ENCODE data around the gene RHOH.
A peak's percentile ranks its signal among the peaks of the same experiment; 100 is the strongest.

RHOH gene

DNA sequence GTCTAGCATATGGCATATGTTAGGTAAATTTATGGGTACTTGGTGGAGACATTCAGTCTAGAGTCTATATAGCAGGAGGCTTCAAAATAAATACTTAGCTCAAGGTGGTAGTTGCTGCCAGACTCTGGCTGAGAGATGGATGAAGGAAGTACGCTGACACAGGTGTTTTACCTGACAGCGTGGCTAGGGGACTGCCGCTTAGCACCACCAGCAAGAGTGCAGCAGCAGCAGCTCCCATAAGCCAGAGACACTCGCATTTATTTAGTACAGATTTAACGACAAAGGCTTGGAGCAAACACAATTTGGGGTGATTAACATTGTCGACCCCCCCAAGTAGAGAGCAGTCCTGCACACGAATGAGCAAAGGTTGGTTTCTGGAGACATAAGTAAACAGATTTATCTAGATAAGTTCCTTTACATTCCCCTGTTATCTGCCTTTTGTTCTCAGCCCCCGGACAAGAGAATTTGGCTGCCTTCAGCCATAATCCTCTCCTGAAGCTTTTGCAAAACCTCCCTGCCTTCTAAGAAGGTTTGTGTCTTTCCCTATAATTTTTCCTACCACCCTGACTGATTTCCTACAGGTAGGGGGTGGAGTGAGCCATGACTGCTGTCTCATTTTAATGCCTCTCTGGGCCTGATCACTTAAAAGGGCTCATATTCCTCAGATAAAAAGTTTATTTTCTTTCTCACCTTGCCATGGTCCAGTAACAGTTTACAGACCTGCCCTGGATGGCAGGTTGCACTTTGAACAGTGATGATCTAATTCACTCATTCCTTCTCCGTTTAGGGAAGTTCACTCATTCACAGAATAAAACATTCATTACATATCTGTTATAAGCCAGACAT, 64.6 kb downstream of the RHOH start:
- H3K9me3 ChIP-seq (ENCODE audit: severe bottlenecking): no peaks in the 10 kb centered on the region
- ATAC-seq (ENCODE audit: low read depth): no peak
- DNase-seq (ENCODE audit: low spot score): no peak
- H3K4me1 ChIP-seq (ENCODE audit: insufficient read depth, poor library complexity, severe bottlenecking): peaks cover 14% of the 10 kb centered on the region
- H3K27me3 ChIP-seq (ENCODE audit: insufficient read depth, poor library complexity, severe bottlenecking): no peaks in the 10 kb centered on the region
- H3K27ac ChIP-seq (ENCODE audit: poor library complexity, severe bottlenecking): peak overlapping the region; percentile 22
- H3K36me3 ChIP-seq (ENCODE audit: low read depth): no peaks in the 10 kb centered on the region
- TF ChIP-seq CTCF (IDR thresholded peaks at IDR 0.05; ENCODE audit: poor library complexity, severe bottlenecking): no peak
- no peak overlapping the region for H3K4me3 ChIP-seq (ENCODE audit: severe bottlenecking)

- peak overlapping the region; percentile 22 for H3K27ac ChIP-seq (ENCODE audit: poor library complexity, severe bottlenecking)
Observed at GRCh38 chr4:40262077-40262528, 65.3 kb downstream of the RHOH start.

DNA sequence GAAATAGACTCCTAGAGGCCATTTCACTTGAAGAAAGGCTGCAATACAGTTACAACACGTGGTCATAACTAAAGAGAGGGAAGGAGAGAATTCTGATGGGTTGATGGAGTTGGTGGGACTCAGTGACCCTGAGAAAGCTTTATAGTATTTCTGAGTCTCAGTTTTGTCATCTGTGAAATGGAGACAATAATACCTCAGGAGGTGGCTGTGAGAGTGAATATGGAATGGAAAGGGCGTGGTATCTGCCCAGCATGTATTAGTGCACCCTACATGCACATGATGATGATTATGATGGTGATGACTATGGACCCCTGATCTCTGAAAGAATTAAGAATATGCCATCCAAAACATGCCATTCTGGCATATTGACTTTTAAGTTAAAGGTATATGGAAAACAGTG, 66.0 kb downstream of the RHOH start:
- Histone ChIP-seq H3K27me3 (ENCODE audit: insufficient read depth, poor library complexity, severe bottlenecking) (no peaks in the 10 kb centered on the region), H3K4me3 (ENCODE audit: severe bottlenecking) (no peak overlapping the region), H3K4me1 (ENCODE audit: insufficient read depth, poor library complexity, severe bottlenecking) (peaks cover 4% of the 10 kb centered on the region), H3K36me3 (ENCODE audit: low read depth) (no peaks in the 10 kb centered on the region), H3K9me3 (ENCODE audit: severe bottlenecking) (no peaks in the 10 kb centered on the region), H3K27ac (ENCODE audit: poor library complexity, severe bottlenecking) (no peak overlapping the region)
- DNase-seq (ENCODE audit: low spot score): no peak
- no peak for TF ChIP-seq CTCF (IDR thresholded peaks at IDR 0.05; ENCODE audit: poor library complexity, severe bottlenecking)
- ATAC-seq (ENCODE audit: low read depth): no peak

More at GRCh38 chr4:40262077-40262528, 65.3 kb downstream of the RHOH start:
- Histone ChIP-seq H3K36me3 (ENCODE audit: low read depth) (no peaks in the 10 kb centered on the region), H3K27me3 (ENCODE audit: insufficient read depth, poor library complexity, severe bottlenecking) (no peaks in the 10 kb centered on the region), H3K4me1 (ENCODE audit: insufficient read depth, poor library complexity, severe bottlenecking) (peaks cover 7% of the 10 kb centered on the region), H3K4me3 (ENCODE audit: severe bottlenecking) (no peak overlapping the region), H3K9me3 (ENCODE audit: severe bottlenecking) (no peaks in the 10 kb centered on the region)
- no peak for TF ChIP-seq CTCF (IDR thresholded peaks at IDR 0.05; ENCODE audit: poor library complexity, severe bottlenecking)
- DNase-seq (ENCODE audit: low spot score) (no peak), ATAC-seq (ENCODE audit: low read depth) (no peak)

GRCh38 chr4:40264497-40264896, 67.7 kb downstream of the RHOH start:
- Histone ChIP-seq H3K27me3 (ENCODE audit: insufficient read depth, poor library complexity, severe bottlenecking) (no peaks in the 10 kb centered on the region), H3K36me3 (ENCODE audit: low read depth) (no peaks in the 10 kb centered on the region), H3K27ac (ENCODE audit: poor library complexity, severe bottlenecking) (no peak overlapping the region), H3K4me3 (ENCODE audit: severe bottlenecking) (no peak overlapping the region), H3K9me3 (ENCODE audit: severe bottlenecking) (no peaks in the 10 kb centered on the region), H3K4me1 (ENCODE audit: insufficient read depth, poor library complexity, severe bottlenecking) (peaks cover 4% of the 10 kb centered on the region)
- DNase-seq (ENCODE audit: low spot score): no peak
- TF ChIP-seq CTCF (IDR thresholded peaks at IDR 0.05; ENCODE audit: poor library complexity, severe bottlenecking): no peak
- 0 out of 3 replicates have a peak, but pooled peaks have one; percentile 42 for ATAC-seq (ENCODE audit: low read depth)
